Neuronal stem cell (in vitro differentiated cells): ENCODE data around the gene TBCEL.

Source experiments
- DNase-seq: peaks from one replicate; pipeline ENCODE4 v3.0.0-alpha.2; 2013; ENCODE audit warnings: low spot score
- H2AFZ ChIP-seq: one replicate; pipeline ENCODE4 v1.6.1; 2013; ENCODE audit warnings: mild to moderate bottlenecking, low read length, inconsistent platforms
- H2AK5ac ChIP-seq: 2 replicates; pipeline ENCODE4 v1.6.1; 2013; ENCODE audit warnings: low read depth, mild to moderate bottlenecking, inconsistent platforms, low read length, moderate library complexity, mixed read lengths
- H2BK120ac ChIP-seq: 2 replicates; pipeline ENCODE4 v1.6.1; 2013; ENCODE audit warnings: low read depth, mild to moderate bottlenecking, inconsistent platforms, low read length, moderate library complexity, mixed read lengths
- H2BK12ac ChIP-seq: one replicate; pipeline ENCODE4 v1.6.1; 2013; ENCODE audit warnings: low read length, inconsistent platforms
- H2BK15ac ChIP-seq: 2 replicates; pipeline ENCODE4 v1.6.1; 2013; ENCODE audit warnings: mild to moderate bottlenecking, low read length, inconsistent platforms, mixed read lengths
- H2BK5ac ChIP-seq: one replicate; pipeline ENCODE4 v1.6.1; 2013; ENCODE audit warnings: inconsistent platforms, mild to moderate bottlenecking, low read length, moderate library complexity
- H3K14ac ChIP-seq: one replicate; pipeline ENCODE4 v1.6.1; 2013; ENCODE audit warnings: low read length, inconsistent platforms
- H3K18ac ChIP-seq: 2 replicates; pipeline ENCODE4 v1.6.1; 2013; ENCODE audit warnings: low read length, inconsistent platforms
- H3K23ac ChIP-seq: 2 replicates; pipeline ENCODE4 v1.6.1; 2013; ENCODE audit warnings: low read depth, mild to moderate bottlenecking, mixed read lengths, low read length, inconsistent platforms; ENCODE audit not compliant: poor library complexity
- H3K27ac ChIP-seq: replicated peaks from 3 replicates; pipeline ENCODE4 v1.5.1; 2013; ENCODE audit warnings: low read length, inconsistent platforms
- H3K27me3 ChIP-seq, 3 experiments: 2 replicates each; pipeline ENCODE4 v1.6.1; 2013; ENCODE audit warnings: low read length in 3 of 3, mild to moderate bottlenecking in 2 of 3, inconsistent platforms in 1 of 3, low read depth in 1 of 3, mixed read lengths in 1 of 3, moderate library complexity in 1 of 3; ENCODE audit not compliant: control insufficient read depth in 3 of 3, insufficient read depth in 3 of 3
- H3K36me3 ChIP-seq, 2 donors: replicated peaks in 1 of 2; 2 replicates each; pipeline ENCODE4 v1.6.1; 2013; ENCODE audit warnings: low read length in 2 of 2; ENCODE audit not compliant: control insufficient read depth in 2 of 2, insufficient read depth in 2 of 2
- H3K4ac ChIP-seq: 2 replicates; pipeline ENCODE4 v1.6.1; 2013; ENCODE audit warnings: inconsistent platforms, mild to moderate bottlenecking, low read length, moderate library complexity
- H3K4me1 ChIP-seq, 2 donors: 1 replicate in 1 of 2; 2 replicates in 1 of 2; pipeline ENCODE4 v1.6.1; 2013; ENCODE audit warnings: low read length in 2 of 2, low read depth in 1 of 2; ENCODE audit not compliant: control insufficient read depth in 2 of 2, insufficient read depth in 1 of 2
- H3K4me2 ChIP-seq: one replicate; pipeline ENCODE4 v1.6.1; 2013; ENCODE audit warnings: mild to moderate bottlenecking, low read length, inconsistent platforms; ENCODE audit not compliant: insufficient read depth, poor library complexity, severe bottlenecking
- H3K4me3 ChIP-seq, 2 donors: 2 replicates each; pipeline ENCODE4 v1.5.1; 2013; ENCODE audit warnings: low read length in 2 of 2, mild to moderate bottlenecking in 2 of 2, inconsistent platforms in 1 of 2, moderate library complexity in 1 of 2
- H3K79me1 ChIP-seq: one replicate; pipeline ENCODE4 v1.6.1; 2013; ENCODE audit warnings: low read depth, mild to moderate bottlenecking, inconsistent platforms, low read length, moderate library complexity
- H3K9ac ChIP-seq: one replicate; pipeline ENCODE4 v1.6.1; 2013; ENCODE audit warnings: mild to moderate bottlenecking, low read depth, low read length, inconsistent platforms; ENCODE audit not compliant: poor library complexity
- H3K9me3 ChIP-seq, 2 donors: replicated peaks in 1 of 2; 2 replicates each; pipeline versions ENCODE3 to v1.6.1; 2013; ENCODE audit warnings: low read length in 2 of 2, mild to moderate bottlenecking in 2 of 2, inconsistent platforms in 1 of 2, low read depth in 1 of 2, mixed read lengths in 1 of 2, moderate library complexity in 1 of 2; ENCODE audit not compliant: control insufficient read depth in 2 of 2, insufficient read depth in 1 of 2
- H4K8ac ChIP-seq: one replicate; pipeline ENCODE4 v1.6.1; 2013; ENCODE audit warnings: low read depth, mild to moderate bottlenecking, inconsistent platforms, low read length, moderate library complexity
- H4K91ac ChIP-seq: one replicate; pipeline ENCODE4 v1.6.1; 2013; ENCODE audit warnings: low read length, low read depth, mild to moderate bottlenecking, inconsistent platforms; ENCODE audit not compliant: poor library complexity
- WGBS, 2 donors: extraction: QIAGEN DNeasy Blood & Tissue Kit; methylation state at CpG; one replicate each; pipeline ENCODE4 v1.1.7; 2013; ENCODE audit warnings: missing lambda C conversion rate in 2 of 2, mixed read lengths in 1 of 2; ENCODE audit not compliant: insufficient read length in 2 of 2, insufficient replicate concordance in 1 of 2; ENCODE audit errors: extremely low coverage in 2 of 2; 5-methylcytosine and 5-hydroxymethylcytosine counted together

TBCEL gene

GRCh38 chr11:121082670-121083069, 58.8 kb downstream of the TBCEL start:
- H2AK5ac ChIP-seq, result no peak overlapping the region
- no peak overlapping the region for H3K18ac ChIP-seq
- no peak overlapping the region for H2BK12ac ChIP-seq
- no peak overlapping the region for H3K23ac ChIP-seq
- H3K4me2 ChIP-seq, result no peak overlapping the region
- peaks cover 2 to 46% of the 10 kb centered on the region in 2 donors for H3K36me3 ChIP-seq
- no peak overlapping the region for H3K9ac ChIP-seq
- H3K4ac ChIP-seq, result no peak overlapping the region
- WGBS, 2 donors, result no CpG with 5 or more reads among the region's 1 CpG
- DNase-seq, result peak; percentile 45
- no peak overlapping the region for H3K14ac ChIP-seq
- no peaks in the 10 kb centered on the region for H3K79me1 ChIP-seq
- H3K27ac ChIP-seq, result no peak overlapping the region
- no peak overlapping the region for H2BK5ac ChIP-seq
- H2BK120ac ChIP-seq, result no peak overlapping the region
- no peak overlapping the region for H3K4me3 ChIP-seq
- H3K9me3 ChIP-seq, result no peaks in the 10 kb centered on the region
- no peak overlapping the region for H2AFZ ChIP-seq
- no peak overlapping the region for H4K8ac ChIP-seq
- no peaks in the 10 kb centered on the region for H3K27me3 ChIP-seq
- no peak overlapping the region for H2BK15ac ChIP-seq
- peaks cover 0 to 2% of the 10 kb centered on the region in 2 donors for H3K4me1 ChIP-seq
- no peak overlapping the region for H4K91ac ChIP-seq

- H3K36me3 ChIP-seq, result peaks cover 2 to 58% of the 10 kb centered on the region in 2 donors
- no peak overlapping the region for H3K9ac ChIP-seq
- no peak for DNase-seq
These were observed 63.0 kb downstream of the TBCEL start for GRCh38 chr11:121086866-121087265.

DNA sequence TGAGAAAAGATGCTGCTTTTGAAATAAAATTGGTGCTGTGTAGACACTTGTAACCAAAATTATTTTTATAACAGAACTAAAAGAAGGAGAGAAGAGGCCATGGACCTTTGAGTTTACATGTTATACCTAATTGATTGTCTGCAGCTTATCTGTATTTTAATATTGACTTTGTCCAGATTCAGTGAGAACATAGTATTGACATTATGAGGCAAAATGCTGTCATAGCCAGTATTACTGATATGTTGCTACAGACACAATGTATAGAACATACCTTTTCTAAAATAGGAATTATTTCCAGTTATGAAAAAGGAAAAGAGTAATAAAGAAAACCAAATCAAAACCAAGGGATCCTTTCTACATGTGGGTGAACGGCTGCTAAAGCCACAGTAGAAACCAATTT, 65.7 kb downstream of the TBCEL start:
- no peak overlapping the region for H4K91ac ChIP-seq
- H2BK5ac ChIP-seq, result no peak overlapping the region
- no peaks in the 10 kb centered on the region for H3K4me1 ChIP-seq
- no peak overlapping the region for H3K9ac ChIP-seq
- H3K4me3 ChIP-seq, result no peak overlapping the region
- no peak overlapping the region for H3K4ac ChIP-seq
- H3K23ac ChIP-seq, result no peak overlapping the region
- H2AK5ac ChIP-seq, result no peak overlapping the region
- no peak overlapping the region for H3K27ac ChIP-seq
- H3K18ac ChIP-seq, result no peak overlapping the region
- H3K4me2 ChIP-seq, result no peak overlapping the region
- H2BK15ac ChIP-seq, result no peak overlapping the region
- H4K8ac ChIP-seq, result no peak overlapping the region
- H2AFZ ChIP-seq, result no peak overlapping the region
- DNase-seq, result no peak
- H3K14ac ChIP-seq, result no peak overlapping the region
- H3K9me3 ChIP-seq, result no peaks in the 10 kb centered on the region
- no peaks in the 10 kb centered on the region for H3K79me1 ChIP-seq
- H2BK120ac ChIP-seq, result no peak overlapping the region
- H2BK12ac ChIP-seq, result no peak overlapping the region
- H3K27me3 ChIP-seq, result no peaks in the 10 kb centered on the region
- WGBS, 2 donors, result no CpG with 5 or more reads among the region's 1 CpG
- H3K36me3 ChIP-seq, result peaks cover 2 to 51% of the 10 kb centered on the region in 2 donors

More at GRCh38 chr11:121086866-121087265, 63.0 kb downstream of the TBCEL start:
- no CpG with 5 or more reads among the region's 4 CpGs for WGBS, 2 donors
- no peak overlapping the region for H2BK5ac ChIP-seq
- no peak overlapping the region for H2BK15ac ChIP-seq
- no peak overlapping the region for H3K4ac ChIP-seq
- no peak overlapping the region for H2BK120ac ChIP-seq
- no peak overlapping the region for H2AK5ac ChIP-seq
- no peak overlapping the region for H3K23ac ChIP-seq
- H3K14ac ChIP-seq, result no peak overlapping the region
- H3K79me1 ChIP-seq, result no peaks in the 10 kb centered on the region
- no peaks in the 10 kb centered on the region for H3K9me3 ChIP-seq
- H3K4me2 ChIP-seq, result no peak overlapping the region
- H2BK12ac ChIP-seq, result no peak overlapping the region
- H3K4me3 ChIP-seq, result no peak overlapping the region
- H4K91ac ChIP-seq, result no peak overlapping the region
- H2AFZ ChIP-seq, result no peak overlapping the region
- peaks cover 0 to 2% of the 10 kb centered on the region in 2 donors for H3K4me1 ChIP-seq
- H4K8ac ChIP-seq, result no peak overlapping the region
- H3K18ac ChIP-seq, result no peak overlapping the region
- H3K27me3 ChIP-seq, result no peaks in the 10 kb centered on the region
- no peak overlapping the region for H3K27ac ChIP-seq

GRCh38 chr11:121090145-121090721, 66.3 kb downstream of the TBCEL start:
- DNase-seq, result no peak
- Histone ChIP-seq H3K23ac (no peak overlapping the region), H3K4me3 (no peak overlapping the region), H2AFZ (no peak overlapping the region), H2BK5ac (no peak overlapping the region), H3K14ac (no peak overlapping the region), H3K79me1 (no peaks in the 10 kb centered on the region), H4K91ac (no peak overlapping the region), H3K36me3 (peaks cover 2 to 48% of the 10 kb centered on the region in 2 donors), H3K4me2 (no peak overlapping the region), H3K27ac (no peak overlapping the region), H4K8ac (no peak overlapping the region), H2BK15ac (no peak overlapping the region), H3K9ac (no peak overlapping the region), H2BK120ac (no peak overlapping the region), H3K9me3 (no peaks in the 10 kb centered on the region), H2BK12ac (no peak overlapping the region), H3K27me3 (no peaks in the 10 kb centered on the region), H3K4ac (no peak overlapping the region), H3K4me1 (no peaks in the 10 kb centered on the region), H3K18ac (no peak overlapping the region), H2AK5ac (no peak overlapping the region)
- WGBS, 2 donors, result no CpG with 5 or more reads among the region's 5 CpGs
